ENCODE measurements around the gene BRIP1.
"Not testable (repeated sequence)": the region's sequence is repeated elsewhere in the genome, so short reads cannot be mapped to it uniquely, and the experiment has no call there.

Gene BRIP1

DNA sequence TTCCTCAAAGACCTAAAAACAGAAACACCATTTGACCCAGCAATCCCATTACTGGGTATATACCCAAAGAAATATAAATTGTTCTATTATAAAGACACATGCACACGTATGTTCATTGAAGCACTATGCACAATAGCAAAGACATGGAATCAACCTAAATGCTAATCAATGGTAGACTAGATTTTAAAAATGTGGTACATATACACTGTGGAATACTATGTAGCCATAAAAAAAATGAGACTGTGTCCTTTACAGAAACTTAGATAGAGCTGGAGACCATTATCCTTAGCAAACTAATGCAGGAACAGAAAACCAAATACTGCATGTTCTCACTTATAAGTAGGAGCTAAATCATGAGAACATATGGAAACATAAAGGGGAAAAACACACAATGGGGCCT, 36.5 kb downstream of the BRIP1 start:
- DNase-seq: not testable (repeated sequence)

DNA sequence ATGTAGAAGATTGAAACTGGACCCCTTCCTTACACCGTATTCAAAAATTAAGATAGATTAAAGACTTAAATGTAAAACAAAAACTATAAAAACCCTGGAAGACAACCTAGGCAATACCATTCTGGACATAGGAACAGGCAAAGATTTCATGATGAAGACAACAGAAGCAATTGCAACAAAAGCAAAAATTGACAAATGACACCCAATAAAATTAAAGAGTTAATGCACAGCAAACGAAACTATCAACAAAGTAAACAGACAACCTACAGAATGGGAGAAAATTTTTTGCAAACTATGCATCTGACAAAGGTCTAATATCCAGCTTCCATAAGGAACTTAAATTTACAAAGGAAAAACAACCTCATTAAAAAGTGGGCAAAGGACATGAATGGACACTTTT, 37.1 kb downstream of the BRIP1 start:
- DNase-seq: not testable (repeated sequence)

DNA sequence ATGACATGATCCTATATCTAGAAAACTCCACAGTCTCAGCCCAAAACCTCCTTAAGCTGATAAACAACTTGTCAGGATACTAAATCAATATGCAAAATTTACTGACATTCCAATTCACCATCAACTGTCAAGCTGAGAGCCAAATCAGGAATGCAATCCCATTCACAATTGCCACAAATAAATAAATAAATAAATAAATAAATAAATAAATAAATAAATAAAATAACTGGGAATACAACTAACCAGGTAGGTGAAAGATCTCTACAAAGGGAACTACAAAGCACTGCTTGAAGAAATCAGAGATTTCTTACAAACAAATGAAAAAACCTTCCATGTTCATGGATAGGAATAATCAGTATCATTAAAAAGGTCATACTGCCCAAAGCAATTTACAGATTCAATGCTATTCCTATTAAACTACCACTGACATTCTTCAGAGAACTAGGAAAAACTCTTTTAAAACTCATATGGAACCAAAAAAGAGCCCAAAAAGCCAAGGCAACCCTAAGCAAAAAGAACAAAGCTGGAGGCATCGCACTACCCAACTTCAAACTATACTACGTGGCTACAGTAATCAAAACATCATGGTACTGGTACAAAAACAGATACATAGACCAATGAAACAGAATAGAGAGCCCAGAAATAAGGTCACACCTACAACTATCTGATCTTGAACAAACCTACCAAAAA, 37.7 kb downstream of the BRIP1 start:
- DNase-seq: no peak

DNA sequence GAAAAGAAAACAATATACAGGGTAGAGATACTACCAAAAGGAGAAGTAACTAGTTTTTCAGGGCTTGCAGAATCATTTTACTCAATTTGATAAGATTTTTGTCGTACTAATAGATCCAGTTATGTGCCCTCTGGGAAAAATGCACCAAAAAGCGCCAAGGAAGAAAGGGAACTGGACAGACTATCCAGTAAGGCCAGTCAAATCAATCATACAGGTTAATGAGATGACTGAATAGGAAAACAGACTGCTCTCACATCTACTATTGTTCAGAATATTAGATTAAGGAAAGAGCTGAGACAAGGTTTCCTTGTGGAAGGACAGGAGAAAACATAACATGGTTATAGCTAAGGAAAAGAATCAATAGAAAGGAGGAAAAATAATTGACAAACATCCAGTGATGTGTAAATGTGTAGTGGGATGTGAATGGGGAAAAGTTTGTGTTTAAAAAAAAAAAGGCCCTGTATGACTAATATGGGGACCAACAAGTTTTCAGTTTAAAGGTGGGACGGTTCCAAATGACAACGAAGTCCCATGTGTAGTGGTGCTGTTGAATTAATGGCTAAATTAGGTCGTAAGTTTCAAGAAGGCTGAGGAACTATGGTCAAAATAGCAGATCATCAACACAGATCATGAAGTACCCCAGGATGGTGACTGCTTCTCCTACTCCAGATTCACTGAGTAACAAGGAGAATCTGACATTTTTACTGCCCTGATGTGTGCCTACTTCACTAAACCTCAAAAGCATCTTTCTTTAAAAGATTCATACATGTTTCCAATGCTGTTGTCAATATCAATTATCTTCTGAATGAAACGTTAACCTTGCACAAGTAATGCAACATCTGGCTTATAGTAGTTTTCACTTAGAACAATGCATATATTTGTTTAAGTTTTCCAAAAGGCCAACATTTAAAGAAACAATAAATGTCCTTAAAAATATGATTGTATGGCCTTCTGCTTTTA, 40.7 kb downstream of the BRIP1 start:
- no peak for DNase-seq

DNA sequence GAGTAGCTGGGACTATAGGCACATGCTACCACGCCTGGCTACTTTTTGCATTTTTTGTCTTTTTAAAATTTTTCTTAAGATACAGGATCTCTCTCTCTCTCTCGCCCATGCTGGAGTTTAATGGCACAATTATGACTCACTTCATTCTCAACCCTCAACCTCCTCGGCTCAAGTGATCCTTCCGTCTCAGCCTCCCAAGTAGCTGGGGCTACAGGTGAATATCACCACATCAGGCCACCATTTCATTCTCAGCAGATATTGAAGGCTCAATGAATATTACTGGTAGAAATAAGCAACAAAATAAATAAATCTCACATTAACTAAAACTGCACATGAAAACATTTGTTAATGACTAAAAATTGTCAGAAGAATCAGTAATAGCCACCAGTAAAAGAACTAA, 41.7 kb downstream of the BRIP1 start:
- no peak for DNase-seq

DNA sequence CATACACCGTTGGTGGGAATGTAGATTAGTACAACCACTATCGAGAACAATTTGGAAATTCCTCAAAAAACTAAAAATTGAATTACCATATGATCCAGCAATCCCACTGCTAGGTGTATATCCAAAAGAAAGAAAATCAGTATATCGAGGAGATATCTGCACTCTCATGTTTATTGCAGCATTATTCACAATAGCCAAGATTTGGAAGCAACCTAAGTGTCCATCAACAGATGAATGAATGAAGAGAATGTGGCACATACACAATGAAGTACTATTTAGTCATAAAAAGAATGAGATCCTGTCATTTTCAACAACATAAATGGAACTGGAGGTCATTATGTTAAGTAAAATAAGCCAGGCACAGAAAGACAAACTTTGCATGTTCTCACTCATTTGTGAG, 44.1 kb downstream of the BRIP1 start:
- DNase-seq: not testable (repeated sequence)

DNA sequence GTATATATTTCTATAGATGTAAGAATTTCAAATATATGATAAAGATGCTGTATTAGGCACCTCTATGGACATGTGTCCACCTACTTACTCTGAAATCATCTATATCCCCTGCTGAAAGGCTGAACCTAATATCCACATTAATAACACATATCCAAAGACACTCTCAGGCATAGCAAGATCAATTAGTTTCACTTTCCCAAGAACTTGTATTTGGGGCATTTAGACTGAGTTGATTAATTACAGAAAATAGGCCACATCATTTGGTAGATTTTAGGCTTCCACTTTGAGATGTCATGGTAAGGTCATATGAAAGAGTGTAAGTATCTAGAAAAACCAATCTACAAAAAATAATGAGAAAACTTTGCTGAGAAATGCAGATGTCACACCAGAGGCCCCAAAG, 45.1 kb downstream of the BRIP1 start:
- DNase-seq: no peak

DNA sequence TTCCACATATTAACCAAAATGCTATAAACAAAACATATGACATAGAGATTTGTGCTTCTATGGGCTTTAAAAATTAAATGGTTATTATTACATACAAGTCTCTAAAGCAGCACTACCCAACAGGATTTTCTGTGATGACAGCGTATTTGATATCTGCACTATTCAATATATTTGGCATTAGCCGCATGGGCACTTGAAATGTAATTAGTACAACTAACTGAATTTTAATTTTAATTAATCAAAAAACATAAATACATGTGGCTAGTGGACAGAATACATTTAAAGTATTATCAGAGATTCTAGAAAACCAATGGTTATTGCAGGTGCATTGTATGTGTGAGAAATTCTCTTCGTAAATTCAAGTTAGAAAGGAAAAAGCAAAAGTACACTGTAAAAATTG, 45.9 kb downstream of the BRIP1 start:
- no peak for DNase-seq

DNA sequence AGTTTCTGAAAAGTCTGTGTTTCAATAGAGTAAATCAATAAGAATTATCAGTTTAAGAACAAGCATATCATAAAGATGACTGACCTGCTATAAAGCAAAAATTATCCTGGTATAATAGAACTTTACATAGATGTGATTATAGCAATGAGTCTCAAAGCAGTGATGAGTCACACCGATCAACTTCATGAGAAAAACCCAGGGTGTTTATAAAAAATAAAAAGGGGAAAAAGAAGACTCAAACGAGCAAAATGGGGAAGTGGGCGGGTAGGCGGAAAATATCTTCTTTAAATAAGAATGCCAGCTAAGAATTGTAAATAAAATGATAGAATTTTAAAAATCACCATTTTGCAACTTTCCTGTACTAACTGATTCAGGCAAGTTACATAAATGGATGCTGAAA, 46.8 kb downstream of the BRIP1 start:
- DNase-seq: no peak

DNA sequence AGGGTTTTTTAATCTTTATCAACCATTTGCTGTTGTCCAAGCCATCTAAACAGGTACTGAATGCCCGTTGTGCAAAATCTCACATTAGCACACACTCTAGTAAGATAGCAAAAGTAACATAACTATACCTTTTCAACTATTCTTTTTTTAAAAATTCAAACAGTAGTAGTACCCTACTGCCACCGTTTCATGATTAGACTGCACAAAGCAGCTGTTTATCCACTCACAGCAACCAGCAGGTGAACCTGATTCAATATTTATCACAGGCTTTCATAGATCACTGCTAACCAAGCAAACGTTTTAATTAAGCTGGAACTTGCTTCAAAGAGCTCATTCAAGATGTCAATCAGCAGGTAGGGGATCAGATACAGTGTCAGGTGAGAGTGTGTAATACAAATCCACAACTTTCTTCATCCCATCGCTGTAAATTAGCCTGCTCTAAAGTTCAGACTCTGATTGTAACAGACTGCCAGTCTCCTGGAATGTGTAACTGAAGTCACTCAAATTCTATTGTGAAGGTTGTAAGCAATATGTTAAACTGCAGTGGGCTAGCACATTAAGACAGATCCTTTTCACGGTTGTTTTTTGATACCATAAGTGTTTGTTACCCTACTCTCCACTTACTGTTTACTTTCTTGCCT, 47.3 kb downstream of the BRIP1 start:
- DNase-seq: no peak

DNA sequence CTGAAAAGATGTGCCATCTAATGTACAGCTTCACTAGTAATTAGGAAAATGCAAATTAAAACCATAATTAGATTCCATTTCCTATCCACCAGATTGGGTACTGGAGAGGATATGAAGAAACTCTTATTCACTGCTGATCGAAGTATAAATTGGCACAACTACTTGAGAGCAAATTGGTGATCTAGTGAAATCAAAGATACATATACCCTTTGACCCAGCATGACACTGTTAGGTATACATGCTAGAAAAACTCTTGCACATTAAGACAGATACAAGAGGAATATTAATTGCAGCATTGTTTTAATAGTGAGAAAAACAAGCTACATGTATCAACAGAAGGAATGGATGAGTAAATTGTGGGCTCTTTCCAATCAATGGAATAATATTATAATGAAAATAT, 48.8 kb downstream of the BRIP1 start:
- no peak for DNase-seq

DNA sequence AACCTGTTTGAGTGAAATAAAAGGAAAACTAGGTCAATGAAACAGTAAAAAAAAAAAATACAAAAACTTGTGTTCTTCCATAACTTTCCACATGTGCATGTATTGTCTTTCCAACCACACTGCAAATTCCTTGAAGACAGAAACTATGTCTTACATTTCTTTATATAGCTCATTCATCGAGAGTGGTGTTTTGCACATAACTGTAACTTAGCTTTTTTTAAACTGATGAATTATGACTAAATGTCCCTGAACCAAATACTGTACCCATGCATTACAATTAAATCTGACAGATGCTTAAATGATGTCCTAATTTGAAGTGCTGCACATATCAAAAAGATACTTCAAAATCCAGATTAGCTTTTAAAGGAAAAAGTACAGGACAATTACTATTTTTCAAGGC, 50.1 kb downstream of the BRIP1 start:
- no peak for DNase-seq

DNA sequence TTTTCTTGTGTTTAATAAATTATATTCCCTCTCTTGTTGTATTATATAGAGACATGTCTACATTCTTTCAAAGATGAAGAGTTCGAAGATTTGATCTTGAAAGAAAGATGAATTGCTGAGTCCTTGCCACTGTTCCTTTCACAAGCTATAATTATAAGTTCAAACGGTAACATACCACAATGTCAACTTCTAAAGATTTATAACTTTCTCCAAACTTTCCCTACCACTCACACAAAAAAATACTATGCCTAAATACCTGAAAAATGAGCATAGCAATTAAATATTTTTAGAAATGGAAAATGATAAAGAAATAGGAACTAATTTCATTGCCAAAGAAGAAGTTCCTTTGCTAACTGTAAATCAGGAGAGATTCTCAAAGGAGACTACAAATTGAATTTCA, 50.6 kb downstream of the BRIP1 start:
- DNase-seq: no peak

DNA sequence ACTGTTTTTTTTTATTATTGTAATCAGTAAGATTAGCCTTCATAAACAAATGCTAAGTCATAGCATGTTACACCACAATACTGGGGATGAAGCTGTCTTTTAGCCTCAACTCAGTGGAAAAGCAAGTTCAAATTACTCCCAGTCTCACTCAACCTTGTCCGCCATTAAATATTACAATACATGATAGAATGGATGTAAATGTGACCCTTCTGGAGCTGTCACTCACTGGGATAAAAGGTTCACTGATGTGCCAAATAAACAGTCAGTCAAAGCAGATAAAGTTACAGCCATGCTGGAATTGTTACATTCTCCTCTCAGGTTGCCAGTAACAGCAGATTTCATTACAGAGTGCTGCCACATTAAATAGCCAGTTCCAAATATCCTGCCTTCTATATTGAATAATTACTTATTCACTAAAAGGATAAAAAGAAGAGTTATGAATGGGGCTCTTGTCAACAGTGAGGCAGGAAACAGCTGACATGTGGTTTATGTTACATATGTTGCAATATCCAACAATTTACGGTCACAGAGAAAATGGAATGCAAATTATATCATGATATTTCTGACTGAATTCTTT, 53.4 kb downstream of the BRIP1 start:
- DNase-seq: no peak

DNA sequence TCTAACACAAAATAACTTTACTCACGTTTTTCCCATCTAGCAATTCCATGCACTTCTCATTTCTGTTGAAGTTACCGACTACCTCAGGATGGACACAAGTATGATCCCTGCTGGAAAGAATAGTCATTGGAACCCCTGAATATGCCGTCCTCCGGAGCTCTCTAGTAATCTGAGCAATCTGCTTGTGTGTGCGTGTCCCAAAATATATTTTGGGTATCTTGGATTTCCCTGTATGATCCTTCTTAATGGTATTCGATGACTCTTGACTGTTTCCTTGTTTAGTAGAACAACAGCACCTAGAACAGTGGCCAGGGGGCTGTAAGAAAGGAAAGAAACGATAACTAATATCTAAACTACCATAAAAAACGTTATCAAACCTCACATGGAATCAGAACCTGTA, 54.9 kb downstream of the BRIP1 start:
- DNase-seq: no peak

DNA sequence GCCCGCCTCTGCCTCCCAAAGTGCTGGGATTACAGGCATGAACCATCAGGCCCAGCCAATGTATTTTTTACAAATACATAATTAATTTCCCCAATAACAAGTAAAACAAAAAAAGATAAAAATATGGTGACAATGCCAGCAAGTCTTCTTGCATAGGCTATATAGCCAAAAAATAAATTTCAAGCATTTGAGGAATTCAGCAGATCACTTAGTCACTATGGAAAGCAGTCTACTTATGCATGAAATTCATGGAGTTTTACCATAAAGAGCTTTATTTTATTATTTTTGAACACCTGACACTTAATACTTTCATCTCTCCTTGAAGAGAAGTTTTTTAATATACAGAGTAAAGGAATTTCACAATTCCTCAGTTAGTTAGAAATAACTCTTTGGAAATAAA, 56.4 kb downstream of the BRIP1 start:
- no peak for DNase-seq

DNA sequence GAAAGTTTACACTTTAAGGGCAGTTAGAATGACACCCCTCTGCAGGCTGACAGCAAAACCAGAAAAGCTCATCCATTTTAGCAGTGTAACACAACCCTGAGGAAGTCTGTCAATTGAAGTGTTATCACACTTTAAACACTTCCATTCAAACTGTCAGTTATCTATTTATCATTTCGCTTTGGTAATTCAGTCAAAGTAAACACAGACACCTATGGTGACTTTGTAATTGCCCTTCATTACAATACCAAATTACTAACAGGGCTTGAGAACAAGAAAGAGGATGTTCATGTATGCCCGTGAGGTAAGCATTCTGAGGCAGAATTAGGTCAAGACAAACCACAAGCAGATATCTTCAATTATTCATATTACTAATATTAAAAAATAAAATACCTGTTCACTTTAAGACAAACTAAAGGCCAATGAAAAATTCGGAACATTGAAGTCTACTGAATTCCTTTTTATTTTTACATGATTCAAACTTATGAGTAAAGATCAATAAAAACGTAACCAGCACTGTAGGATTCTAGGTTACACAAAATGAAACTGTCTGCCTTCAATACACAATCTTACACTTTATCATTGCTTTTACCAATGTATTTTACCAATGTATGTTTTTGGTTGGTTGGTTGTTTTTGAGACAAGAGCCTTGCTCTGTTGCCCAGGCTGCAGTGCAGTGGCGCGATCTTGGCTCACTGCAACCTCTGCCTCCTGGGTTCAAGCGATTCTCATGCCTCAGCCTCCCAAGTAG, 57.1 kb downstream of the BRIP1 start:
- DNase-seq: no peak

DNA sequence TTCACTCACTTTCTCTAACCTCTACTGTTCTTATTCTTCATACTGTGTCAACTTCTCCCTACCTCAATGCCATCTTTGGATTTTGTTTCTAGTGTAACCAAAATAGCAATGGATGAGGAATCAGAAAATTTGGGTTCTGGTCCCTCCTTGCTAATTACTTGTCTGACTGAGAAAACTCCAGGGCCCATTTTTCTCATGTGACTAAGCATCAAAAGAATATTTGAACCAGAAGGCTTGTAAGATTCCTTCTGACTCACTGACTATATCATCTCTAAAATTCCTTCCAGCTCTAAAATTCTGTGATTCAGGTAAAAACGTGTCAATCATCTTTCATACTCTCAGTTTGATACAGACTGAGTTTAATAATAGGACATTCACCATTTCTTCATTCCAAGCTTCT, 57.9 kb downstream of the BRIP1 start:
- no peak for DNase-seq

DNA sequence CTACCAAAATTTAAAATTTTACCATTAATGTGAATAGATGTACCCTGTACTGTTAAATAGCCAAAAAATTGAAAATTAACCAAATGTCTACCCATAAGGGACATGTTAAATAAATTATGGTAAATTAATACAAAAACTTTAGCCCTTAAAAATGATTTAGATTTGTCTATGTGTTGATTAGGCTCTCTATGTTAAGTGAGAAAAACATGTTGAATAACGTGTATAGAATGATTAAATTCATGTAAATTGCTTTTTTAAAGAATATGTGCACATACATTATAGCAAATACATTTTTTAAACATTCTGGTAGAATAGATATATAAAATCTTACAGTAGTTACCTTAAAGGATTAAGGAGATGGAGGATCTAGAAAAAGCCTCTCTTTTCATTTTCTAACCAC, 59.5 kb downstream of the BRIP1 start:
- DNase-seq: no peak

DNA sequence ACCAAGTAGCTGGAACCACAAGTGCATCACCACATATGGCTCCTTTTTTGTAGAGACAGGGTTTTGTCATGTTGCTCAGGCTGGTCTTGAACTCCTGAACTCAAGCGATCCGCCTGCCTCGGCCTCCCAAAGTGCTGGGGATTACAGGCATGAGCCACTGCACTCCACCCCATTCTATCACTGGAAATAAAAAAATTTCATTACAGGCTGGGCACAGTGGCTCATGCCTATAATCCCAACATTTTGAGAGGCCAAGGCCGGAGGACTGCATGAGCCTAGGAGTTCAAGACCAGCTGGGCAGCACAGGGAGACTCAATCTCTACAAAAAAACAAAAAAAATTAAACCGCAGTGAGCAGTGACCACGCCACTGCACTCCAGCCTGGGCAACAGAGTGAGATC, 60.1 kb downstream of the BRIP1 start:
- no peak for DNase-seq

DNA sequence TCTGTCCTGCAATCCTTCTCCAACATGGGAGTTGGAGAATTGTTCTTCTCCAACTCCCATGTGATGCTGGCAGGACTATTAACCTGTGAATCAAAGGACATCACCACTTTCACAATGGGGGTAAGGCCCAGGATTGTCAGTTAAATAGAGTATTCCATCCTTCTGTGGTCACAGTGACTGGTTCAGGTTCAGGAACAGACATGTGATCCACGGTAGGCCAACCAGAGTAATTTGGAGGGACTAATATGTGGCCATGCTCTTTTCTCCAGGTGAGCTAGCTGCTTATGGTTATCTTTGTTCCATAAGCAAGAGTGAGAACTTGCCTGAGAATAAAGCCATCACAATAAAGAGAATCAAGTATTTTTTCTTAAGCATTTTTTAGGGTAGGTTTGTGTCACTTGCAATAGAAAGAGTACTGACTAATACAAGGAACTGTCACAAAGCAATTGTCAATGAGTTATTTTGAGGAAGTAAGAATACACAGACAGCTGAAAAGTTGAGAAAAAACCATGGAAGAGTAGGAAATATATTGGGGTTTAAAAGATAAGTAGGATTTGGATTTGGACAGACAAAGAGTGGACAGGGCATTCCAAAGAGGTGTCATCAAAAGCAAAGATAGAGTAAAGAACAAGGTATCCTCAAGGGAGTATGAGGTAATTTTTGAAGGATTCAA, 63.4 kb downstream of the BRIP1 start:
- no peak for DNase-seq

DNA sequence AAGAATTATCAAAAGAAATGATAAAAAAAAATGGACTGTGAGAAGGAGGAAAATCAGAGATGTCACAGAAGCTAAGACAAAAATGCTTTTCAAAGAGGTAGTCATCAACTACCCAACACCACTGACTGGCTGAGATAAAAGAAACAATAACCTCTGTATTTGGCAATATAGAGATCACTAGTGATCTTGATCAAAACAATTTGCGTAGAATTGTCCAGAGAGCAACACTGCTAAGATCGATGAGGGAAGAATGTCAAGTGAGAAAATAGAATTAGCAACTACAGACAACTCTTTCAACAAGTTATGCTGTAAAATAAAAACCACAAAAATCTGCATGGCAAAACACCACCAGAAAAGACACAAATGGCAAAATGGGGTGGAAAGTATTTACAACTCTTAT, 66.0 kb downstream of the BRIP1 start:
- no peak for DNase-seq
